ENCODE measurements around the gene SHTN1.

GRCh38 chr10:116997015-116997414 is 8.0 kb downstream of the SHTN1 start:
- TF ChIP-seq CTCF (IDR thresholded peaks at IDR 0.05) (no peak), EZH2 (IDR thresholded peaks at IDR 0.05; ENCODE audit: borderline replicate concordance, insufficient read depth, low read depth, low read length, poor library complexity, severe bottlenecking) (no peak)

Data from B cell (primary cell).